Measurements from ENCODE around the gene RUNDC3A. TPM values are rescaled to one million over a fixed set of nuclear protein-coding genes. Genes with fewer than 3 reads are reported as not detected.

The RUNDC3A gene
- polyA plus RNA-seq, 3 donors: 1.7 to 2.7 (median 1.7) TPM

DNA sequence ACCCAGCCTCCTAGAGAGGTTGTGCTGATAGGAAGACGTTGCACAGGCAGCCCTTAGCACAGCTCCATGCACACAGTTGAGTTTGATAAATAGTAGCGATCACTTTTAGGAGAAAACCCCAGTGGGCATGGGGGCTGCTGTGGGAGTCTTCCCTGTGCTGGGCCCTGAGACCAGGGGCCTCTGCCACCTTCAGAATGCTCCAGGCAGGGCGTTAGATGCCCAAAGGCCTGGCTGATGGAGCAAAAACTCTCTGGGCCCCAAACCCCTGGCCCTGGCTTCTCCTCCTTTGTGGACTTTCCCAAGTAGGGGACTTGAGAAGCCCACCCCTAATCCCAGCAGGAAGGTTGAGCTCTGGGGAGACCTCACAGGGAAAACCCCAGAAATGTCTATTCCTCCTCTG lies 26.1 kb upstream of the RUNDC3A start:
- no peak for DNase-seq

- DNase-seq: no peak
Measured at GRCh38 chr17:44283344-44284023, 24.9 kb upstream of the RUNDC3A start.

DNA sequence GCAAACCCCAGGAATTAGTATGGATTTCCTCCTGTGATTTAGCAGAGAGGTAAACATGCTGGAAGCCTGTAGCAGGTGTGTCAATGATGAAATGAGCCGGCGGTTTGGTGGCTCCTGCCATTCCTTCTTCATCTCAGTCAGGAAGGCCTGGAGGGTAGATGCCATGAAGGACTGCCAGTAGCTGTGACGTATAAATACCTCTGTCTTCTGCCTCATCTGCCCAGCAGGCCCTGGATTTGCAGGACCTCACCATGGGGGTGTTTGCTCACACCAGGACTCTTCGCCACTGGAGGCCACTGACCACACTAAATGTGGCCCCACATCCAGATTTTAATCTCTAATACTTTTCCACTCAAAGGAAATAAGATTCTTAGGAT lies 24.4 kb upstream of the RUNDC3A start:
- DNase-seq: no peak

DNA sequence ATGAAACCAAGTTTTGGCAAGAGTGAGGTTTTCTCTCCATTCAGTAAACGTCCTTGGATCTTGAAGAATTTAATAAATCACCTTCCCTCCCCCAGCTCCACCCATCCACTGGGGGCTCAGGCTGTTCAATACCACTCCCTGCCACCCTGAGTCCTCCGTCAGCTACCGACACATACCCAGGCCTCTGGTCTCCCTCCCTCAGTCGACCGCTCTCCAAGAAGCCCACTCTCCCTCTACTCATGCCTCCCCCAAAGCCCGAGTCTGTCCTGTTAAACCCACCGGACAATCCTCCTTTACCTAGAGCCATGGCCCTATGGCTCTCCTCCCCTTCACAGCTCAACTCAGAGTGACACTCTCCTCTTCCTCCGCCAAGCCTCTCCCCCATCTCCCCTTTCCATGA lies 20.8 kb upstream of the RUNDC3A start:
- no peak for DNase-seq

DNA sequence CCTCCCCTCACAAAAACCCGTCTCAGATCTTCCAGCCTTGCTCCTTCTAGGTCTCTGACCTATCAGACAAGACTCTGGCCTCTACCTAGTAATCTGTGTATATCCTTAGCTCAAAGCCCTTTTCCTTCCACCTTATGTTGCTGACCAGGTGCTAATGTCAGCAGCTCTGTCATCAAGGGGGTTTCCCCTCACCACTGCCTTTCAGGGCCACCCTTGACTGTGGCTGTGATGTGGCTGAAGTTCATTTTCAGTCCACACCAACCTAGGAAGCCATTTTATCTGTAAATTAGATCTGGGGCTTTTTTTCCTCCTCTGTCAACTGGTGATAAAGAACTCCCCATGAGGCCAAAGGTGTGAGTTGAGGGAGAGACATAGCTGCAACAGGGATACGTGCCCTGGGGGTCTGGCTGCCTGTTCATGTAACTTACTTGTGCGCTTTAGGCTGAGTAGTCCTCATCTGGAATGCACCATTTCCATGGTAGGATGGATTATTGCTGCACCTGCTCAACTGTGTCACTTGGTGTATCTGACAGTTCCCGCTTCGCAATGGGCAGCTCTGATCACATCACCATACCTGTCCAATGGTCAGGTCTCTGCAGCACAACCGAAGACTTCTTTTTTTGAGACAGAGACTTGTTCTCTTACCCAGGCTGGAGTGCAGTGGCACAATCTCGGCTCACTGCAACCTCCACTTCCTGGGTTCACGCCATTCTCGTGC lies 14.7 kb upstream of the RUNDC3A start:
- no peak for DNase-seq

DNA sequence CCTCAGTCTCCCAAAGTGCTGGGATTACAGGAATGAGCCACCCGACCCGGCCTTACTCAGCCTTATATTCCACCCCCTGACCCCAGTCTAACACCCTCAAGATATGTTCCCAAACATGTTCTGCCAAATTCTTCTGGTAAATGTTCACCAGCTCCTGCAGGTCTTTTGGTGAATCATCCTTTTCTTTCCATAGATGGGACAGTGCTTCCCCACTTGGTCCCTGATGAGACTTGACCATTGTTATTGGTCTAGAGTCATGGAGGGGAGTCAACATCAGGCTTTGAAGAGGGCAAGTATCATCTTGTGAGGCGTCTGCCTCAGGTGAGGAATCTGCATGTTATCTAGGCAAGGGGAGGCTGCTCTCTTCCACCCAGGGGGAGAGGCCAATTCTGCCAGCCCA lies 10.4 kb upstream of the RUNDC3A start:
- DNase-seq: no peak

DNA sequence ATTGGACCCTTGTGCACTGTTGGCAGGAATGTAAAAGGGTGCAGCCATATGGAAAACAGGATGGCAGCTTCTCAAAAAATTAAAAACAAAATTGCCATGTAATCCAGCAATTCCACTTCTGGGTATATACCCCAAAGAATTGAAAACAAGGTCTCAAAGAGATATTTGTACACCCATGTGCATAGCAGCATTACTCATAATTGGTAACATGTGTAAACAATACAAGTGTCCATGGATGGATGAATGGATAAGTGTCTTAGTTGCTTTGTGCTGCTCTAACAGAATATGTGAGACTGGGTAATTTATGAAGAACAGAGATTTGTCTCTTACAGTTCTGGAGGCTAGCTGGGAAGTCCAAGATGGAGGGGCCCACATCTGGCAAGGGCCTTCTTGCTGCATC lies 3.8 kb upstream of the RUNDC3A start:
- DNase-seq: no peak

- peak; percentile 48 for DNase-seq
Measured at GRCh38 chr17:44307387-44308186, 814 bp upstream of the RUNDC3A start.

- no peak for DNase-seq
Measured at GRCh38 chr17:44308865-44309264, 464 bp downstream of the RUNDC3A start.

GRCh38 chr17:44309472-44309871 lies 1.1 kb downstream of the RUNDC3A start:
- DNase-seq: no peak

GRCh38 chr17:44310188-44310587 lies 1.8 kb downstream of the RUNDC3A start:
- no peak for DNase-seq

- DNase-seq: no peak
Measured at GRCh38 chr17:44310609-44311376, 2.4 kb downstream of the RUNDC3A start.

- DNase-seq: no peak
Measured at GRCh38 chr17:44311562-44312181, 3.3 kb downstream of the RUNDC3A start.

DNA sequence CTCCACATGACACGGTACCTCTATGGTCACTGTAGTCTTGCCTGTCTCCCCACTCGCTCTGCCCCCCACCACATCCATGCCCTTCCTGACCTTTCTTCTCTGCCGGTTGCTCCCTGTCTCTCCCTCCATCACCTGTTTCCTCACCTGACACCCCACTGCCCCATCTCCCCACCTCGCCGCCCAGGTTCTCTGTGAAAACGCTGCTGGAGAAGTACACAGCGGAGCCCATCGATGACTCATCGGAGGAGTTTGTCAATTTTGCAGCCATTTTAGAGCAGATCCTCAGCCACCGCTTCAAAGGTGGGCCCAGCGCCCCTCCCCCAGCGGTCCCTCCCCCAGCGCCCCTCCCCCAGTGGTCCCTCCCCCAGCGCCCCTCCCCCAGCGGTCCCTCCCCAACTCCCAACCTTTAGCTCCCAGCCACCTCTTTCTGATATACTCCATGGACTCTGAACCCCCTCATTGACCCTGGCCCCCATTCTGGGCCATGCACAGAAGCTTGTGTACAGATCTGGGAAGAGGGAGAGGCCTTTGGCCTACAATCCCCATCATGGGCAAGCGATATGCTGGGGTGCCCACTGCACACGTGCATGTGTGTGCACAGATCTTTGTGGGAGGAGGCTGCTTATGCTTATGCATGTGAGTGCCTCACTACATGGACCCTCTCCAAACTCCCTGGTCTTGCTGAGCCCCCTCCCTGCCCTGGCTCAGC lies 4.1 kb downstream of the RUNDC3A start:
- DNase-seq: no peak

GRCh38 chr17:44314031-44314430 lies 5.6 kb downstream of the RUNDC3A start:
- no peak for DNase-seq

DNA sequence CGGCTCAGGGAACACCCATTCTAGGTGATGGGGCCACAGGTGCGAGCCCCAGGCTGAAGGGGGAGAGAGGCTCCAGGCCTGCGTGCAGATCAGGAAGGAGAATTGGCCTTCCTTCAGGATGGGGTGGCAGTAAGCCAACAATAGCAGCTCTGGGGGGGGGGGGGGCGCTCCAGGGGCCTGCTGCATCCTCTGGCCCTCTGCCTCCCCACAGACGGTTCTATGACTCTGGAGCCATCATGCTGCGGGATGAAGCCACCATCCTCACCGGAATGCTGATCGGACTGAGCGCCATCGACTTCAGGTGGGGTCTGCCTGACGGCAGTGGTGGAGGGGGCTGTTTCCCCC lies 6.1 kb downstream of the RUNDC3A start:
- DNase-seq: no peak

DNA sequence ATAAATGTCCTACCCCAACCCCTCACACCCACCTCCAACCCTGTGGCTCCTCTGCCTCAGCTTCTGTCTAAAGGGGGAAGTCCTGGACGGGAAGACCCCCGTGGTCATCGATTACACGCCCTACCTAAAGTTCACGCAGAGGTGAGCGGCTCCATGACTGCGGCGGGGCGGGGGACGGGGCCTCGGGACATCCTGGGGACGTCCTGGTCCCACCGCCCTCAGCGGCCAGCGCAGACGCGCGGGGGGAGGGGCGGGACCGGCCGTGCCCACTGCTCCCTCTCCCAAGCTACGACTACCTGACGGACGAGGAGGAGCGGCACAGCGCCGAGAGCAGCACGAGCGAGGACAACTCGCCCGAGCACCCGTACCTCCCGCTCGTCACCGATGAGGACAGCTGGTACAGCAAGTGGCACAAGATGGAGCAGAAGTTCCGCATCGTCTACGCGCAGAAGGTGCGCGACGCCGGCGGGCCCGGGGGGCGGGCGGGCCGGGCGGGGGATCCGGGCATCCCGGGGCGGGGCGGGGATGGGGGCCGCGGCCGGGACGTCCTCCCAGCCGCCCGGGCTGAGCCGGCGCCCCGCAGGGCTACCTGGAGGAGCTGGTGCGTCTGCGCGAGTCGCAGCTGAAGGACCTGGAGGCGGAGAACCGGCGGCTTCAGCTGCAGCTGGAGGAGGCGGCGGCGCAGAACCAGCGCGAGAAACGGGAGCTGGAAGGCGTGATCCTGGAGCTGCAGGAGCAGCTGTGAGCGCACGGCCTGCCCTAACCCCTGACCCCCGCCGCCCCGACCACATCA lies 6.7 kb downstream of the RUNDC3A start:
- no peak for DNase-seq

DNA sequence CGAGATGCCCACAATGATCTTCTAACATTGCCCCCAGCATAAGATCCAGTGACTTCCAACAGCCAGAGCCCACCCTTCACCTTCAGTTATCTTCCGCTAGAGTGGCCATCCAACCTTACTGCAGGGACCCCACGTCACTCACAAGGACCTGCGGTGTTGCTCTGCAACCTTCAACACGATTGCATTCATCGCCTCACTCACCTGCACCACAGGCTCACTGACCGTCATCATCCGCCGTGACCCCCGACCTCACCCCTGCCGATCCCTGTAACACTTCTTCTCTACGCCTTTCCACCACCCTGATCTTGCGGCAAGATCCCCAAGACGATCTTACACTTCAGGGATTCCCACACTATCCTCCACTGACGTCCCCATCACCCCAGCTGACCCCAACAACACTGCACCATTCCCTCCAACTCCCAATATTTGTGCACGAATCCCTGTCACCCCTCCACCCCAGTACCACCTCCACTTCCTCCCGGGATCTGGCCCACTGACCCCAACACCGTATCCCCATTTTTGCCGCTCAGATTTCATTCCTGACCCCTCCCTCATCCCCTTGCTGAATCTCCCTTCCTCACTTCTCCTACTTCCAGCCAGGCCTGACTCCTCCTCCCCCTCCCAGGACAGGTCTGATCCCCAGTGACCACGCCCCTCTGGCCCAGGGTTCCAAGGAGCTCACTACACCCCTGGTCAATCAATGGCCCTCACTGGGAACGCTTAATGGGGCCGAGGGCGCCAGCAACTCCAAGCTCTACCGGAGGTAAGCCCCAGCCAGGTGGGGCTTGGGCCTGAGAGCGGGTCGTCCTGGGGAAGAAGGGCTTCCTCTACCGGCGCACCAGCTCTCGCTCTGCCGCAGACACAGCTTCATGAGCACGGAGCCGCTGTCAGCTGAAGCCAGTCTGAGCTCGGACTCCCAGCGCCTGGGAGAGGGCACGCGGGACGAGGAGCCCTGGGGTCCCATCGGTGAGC lies 7.6 kb downstream of the RUNDC3A start:
- no peak for DNase-seq

DNA sequence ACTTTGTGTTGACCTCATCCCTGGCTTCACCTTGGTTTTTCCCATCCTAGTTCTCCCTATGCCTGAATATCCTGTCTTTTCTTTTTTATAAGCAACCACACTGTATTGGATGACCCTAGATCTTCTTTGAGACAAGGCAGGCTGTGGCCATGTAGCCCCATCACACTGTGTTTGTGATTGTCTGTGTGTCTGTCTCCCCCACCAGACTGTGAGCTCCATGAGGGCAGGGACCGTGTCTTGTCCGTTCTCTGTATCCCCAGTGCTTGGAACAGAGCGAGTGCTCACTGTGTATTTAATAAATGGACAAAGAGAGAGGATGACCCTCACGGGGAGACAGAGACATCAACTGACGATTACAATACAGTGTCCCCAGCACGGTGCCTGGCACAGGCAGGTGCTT lies 9.1 kb downstream of the RUNDC3A start:
- DNase-seq: no peak

Data from renal pelvis (tissue), 4 donors.